IMR-90 (cell line): ENCODE results near the gene GRAMD4. TPM values are rescaled to one million over a fixed set of nuclear protein-coding genes. Genes with fewer than 3 reads are reported as not detected.

ENCODE experiments used
- BHLHE40 ChIP-seq: fragments of 150-350 bp; IDR thresholded peaks from 2 replicates; pipeline ENCODE4 v1.6.1; 2016; ENCODE audit warnings: mild to moderate bottlenecking, low read depth, low read length
- CHD1 ChIP-seq: IDR thresholded peaks from 2 replicates; pipeline ENCODE4 v1.6.1; 2012; ENCODE audit warnings: low read depth, low read length, improper control_type of control experiment
- ELK1 ChIP-seq: fragments of 150-350 bp; IDR thresholded peaks from 2 replicates; pipeline ENCODE4 v1.6.1; 2016; ENCODE audit warnings: low read depth, mild to moderate bottlenecking, low read length, moderate library complexity, borderline replicate concordance
- RFX5 ChIP-seq: IDR thresholded peaks from 2 replicates; pipeline ENCODE4 v1.8.0; 2012; ENCODE audit warnings: low read depth, mild to moderate bottlenecking, low read length, moderate library complexity
- USF2 ChIP-seq: fragments of 150-350 bp; IDR thresholded peaks from 2 replicates; pipeline ENCODE4 v1.6.1; 2017; ENCODE audit warnings: mild to moderate bottlenecking, antibody characterized with exemption, low read length, low read depth
- polyA plus RNA-seq, 3 experiments: library from polyadenylated mRNA; depleted of rRNA; stranded (reverse); fragments of >200 nt; gene quantifications; 2 replicates each; pipeline ENCODE4 v1.2.3, GENCODE V29; 2012; ENCODE audit warnings: low replicate concordance in 1 of 3
- total RNA-seq: library from RNA; depleted of rRNA; stranded (reverse); fragments of >200 nt; gene quantifications from 2 replicates; pipeline ENCODE4 v1.2.3, GENCODE V29; 2012

GRAMD4 gene
- total and polyA plus RNA-seq, 2 of the 4 experiments (the other 2 are of a cell fraction), result 2.7 to 5.8 TPM

GRCh38 chr22:46637711-46638600, 17.8 kb downstream of the GRAMD4 start (continued):
- no peak for TF ChIP-seq USF2
- no peak for TF ChIP-seq ELK1
- TF ChIP-seq BHLHE40, result no peak
- no peak for TF ChIP-seq RFX5
- no peak for TF ChIP-seq CHD1
